Mucosa of descending colon (tissue), 3 donors: ENCODE data around the gene RBCK1. TPM values are rescaled to one million over a fixed set of nuclear protein-coding genes. Genes with fewer than 3 reads are reported as not detected.

Source experiments
- ATAC-seq: fragments of 200-7000 bp; cut with Tn5 transposase; one replicate; pipeline ENCODE4 v1.9.1; 2020; ENCODE audit warnings: mild to moderate bottlenecking, moderate library complexity
- DNase-seq, 3 donors: peaks; one replicate each; pipeline ENCODE4 v3.0.0-alpha.2; 2020
- H3K36me3 ChIP-seq: fragments of 200-600 bp; one replicate; pipeline ENCODE4 v1.8.0; 2021; ENCODE audit warnings: low read depth, mild to moderate bottlenecking
- H3K4me1 ChIP-seq: fragments of 200-600 bp; one replicate; pipeline ENCODE4 v1.8.0; 2021; ENCODE audit warnings: low read depth, mild to moderate bottlenecking
- H3K4me3 ChIP-seq: fragments of 200-600 bp; one replicate; pipeline ENCODE4 v1.8.0; 2021; ENCODE audit warnings: mild to moderate bottlenecking
- H3K9me3 ChIP-seq: fragments of 200-600 bp; one replicate; pipeline ENCODE4 v1.8.0; 2021; ENCODE audit warnings: mild to moderate bottlenecking
- intact Hi-C, 2 donors: fragments of 100-400 bp; cut with DNase I in 1 of 2; cut with micrococcal nuclease in 1 of 2; formaldehyde crosslinking; loops; one replicate each; pipeline versions ENCODE4 v1.11.0 to v1.11.1; 2022; cut with DNase I, micrococcal nuclease
- total RNA-seq, 3 donors: library from RNA; stranded (reverse); fragmentation: NEBNext Ultra II Directional in 2 of 3; extraction: Animal tissue kit (Norgen Biotek cat#: 25700) in 2 of 3; gene quantifications; one replicate each; pipeline versions ENCODE4 v1.2.1 to v1.2.4, GENCODE V29; 2021 to 2023
- TF ChIP-seq, protein P1 (sequence below): fragments of 200-600 bp; IDR thresholded peaks from one replicate; pipeline ENCODE4 v1.8.0; 2022; ENCODE audit warnings: antibody characterized with exemption, mild to moderate bottlenecking
- donor health status: DM: no; HTN: no; CAD: no; lungs with moderate emphysema.
- donor health status: DM: no; HTN: no; CAD: no.
- donor health status: DM: no; HTN: yes; CAD: no.

The RBCK1 gene
- total RNA-seq, 3 donors from 2014 or later: 97.5 to 124 (median 117) TPM

DNA sequence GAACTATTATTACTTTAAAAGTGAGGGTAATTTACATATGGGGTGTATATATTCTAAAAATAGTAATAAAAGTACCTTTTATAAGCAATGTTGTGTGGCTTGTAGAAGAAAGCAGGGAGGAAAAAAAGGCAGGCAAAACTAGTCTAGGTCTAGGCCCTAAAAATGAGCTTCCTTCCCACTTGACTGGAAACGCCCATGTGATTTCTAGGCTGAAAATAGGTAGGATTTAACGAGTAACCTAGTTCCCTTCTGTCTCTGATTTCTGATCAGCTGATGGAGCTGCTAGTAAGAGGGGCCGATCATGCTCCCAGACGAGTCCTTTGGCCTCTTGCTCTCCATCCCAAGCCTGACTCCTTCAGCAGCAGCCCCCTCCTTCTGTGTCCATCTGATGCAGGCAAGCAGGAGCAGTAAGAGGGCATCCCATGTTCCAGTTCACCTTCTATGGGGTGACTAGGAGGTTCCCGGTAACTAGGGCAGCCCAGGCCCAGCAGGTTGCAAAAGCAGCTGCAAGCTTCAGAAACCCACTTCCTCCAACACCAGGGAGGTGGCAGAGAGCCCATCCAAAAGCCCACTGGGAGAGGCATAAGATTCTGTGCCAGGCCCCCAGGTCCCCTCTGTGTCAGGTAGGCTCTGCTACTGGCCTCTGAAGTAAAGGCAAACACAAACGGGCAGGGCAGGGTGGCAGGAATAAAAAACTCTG lies 29.8 kb downstream of the RBCK1 start:
- ATAC-seq (no peak), DNase-seq (no peak)
- intact Hi-C loops: no loop called here
- TF ChIP-seq, protein P1, sequence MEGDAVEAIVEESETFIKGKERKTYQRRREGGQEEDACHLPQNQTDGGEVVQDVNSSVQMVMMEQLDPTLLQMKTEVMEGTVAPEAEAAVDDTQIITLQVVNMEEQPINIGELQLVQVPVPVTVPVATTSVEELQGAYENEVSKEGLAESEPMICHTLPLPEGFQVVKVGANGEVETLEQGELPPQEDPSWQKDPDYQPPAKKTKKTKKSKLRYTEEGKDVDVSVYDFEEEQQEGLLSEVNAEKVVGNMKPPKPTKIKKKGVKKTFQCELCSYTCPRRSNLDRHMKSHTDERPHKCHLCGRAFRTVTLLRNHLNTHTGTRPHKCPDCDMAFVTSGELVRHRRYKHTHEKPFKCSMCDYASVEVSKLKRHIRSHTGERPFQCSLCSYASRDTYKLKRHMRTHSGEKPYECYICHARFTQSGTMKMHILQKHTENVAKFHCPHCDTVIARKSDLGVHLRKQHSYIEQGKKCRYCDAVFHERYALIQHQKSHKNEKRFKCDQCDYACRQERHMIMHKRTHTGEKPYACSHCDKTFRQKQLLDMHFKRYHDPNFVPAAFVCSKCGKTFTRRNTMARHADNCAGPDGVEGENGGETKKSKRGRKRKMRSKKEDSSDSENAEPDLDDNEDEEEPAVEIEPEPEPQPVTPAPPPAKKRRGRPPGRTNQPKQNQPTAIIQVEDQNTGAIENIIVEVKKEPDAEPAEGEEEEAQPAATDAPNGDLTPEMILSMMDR: no peak
- Histone ChIP-seq H3K36me3 (peaks cover 10% of the 10 kb centered on the region), H3K4me1 (peaks cover 2% of the 10 kb centered on the region), H3K4me3 (no peak overlapping the region), H3K9me3 (no peaks in the 10 kb centered on the region)

DNA sequence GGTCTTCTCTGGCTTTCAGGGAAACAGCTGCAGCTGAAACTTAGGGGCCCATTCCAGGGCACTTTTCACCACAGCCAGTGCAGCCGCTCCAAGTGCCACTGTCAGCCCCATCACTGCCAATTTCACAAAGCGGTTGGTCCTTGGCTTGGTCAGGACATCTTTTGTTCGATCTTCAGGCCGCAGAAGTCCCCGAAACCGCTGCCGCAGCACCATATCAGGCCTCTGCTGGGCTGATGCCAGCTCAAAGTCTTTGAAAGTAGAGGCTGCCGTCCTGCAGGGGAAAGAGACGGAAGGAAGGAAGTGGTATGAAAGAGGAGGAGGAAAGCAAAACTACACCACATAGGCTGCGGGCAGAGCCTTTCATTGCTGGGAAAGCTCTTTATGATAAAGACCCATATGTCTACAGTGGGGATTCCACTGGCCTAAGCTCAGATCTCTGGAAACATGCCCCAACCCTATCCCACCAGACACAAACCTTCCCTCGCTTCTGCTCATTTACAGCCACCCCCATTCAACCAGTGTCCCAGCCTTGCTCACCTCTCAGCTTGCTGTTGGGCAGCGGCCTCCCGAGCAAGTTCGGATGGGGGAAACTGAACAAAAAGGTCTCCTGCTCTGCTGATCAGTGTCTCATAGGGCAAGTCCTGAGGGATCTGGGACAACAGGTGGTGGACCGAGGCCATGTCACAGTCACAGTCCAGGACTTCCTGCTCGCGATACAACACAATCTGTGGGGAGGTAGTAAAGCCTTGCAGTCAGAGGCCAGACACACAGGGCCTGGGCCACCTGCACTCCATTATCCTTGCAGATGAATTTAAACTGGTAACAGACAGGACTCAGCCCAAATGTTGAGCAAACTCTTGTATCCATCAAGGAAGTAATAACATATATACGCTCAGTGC lies 30.7 kb downstream of the RBCK1 start:
- H3K36me3 ChIP-seq: peaks cover 10% of the 10 kb centered on the region
- peak in 1 of 3 donors; percentile 40 for DNase-seq
- H3K9me3 ChIP-seq: no peaks in the 10 kb centered on the region
- peaks cover 10% of the 10 kb centered on the region for H3K4me1 ChIP-seq
- H3K4me3 ChIP-seq: no peak overlapping the region
- TF ChIP-seq, protein P1: no peak
- ATAC-seq: peak; percentile 47
- intact Hi-C loops: no loop called here

DNA sequence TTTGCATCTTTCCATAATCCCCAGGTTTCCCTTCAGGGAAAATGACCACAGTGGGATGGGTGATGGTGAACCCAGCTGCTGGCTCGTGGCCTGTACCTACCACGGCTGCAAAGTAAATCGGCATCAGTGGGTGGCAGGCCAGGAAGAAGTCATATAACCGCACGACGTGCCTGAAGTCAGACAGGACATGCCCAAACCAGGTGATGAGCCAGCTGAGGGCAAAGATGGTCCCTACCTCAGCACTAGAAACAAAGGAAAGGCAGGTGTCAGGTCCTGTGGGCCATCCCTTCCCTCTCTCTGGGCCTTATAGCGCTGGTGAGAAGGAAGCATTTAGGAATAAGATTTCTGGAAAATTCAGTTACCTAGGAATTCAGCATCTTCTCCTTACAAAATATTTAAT lies 32.0 kb downstream of the RBCK1 start:
- Histone ChIP-seq H3K9me3 (no peaks in the 10 kb centered on the region), H3K4me1 (peaks cover 15% of the 10 kb centered on the region), H3K4me3 (no peak overlapping the region), H3K36me3 (peaks cover 10% of the 10 kb centered on the region)
- TF ChIP-seq, protein P1: no peak
- intact Hi-C loops: no loop called here
- DNase-seq: no peak
- no peak for ATAC-seq

DNA sequence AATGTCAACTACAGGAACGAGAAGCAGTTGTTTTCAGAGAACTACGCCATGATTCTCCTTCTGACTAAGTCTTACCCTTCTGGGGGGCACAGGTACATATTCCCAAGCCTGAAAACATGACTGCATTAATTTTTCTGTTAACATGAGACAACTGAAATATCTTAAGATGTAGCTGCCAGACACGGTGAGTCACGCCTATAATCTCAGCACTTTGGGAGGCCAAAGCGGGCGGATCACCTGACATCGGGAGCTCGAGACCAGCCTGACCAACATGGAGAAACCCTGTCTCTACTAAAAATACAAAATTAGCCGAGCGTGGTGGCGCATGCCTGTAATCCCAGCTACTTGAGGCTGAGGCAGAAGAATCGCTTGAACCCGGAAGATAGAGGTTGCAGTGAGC lies 32.5 kb downstream of the RBCK1 start:
- DNase-seq (no peak), ATAC-seq (no peak)
- H3K4me1 ChIP-seq: peaks cover 15% of the 10 kb centered on the region
- peaks cover 10% of the 10 kb centered on the region for H3K36me3 ChIP-seq
- intact Hi-C loops: no loop called here
- H3K4me3 ChIP-seq: no peak overlapping the region
- TF ChIP-seq, protein P1: no peak
- no peaks in the 10 kb centered on the region for H3K9me3 ChIP-seq

DNA sequence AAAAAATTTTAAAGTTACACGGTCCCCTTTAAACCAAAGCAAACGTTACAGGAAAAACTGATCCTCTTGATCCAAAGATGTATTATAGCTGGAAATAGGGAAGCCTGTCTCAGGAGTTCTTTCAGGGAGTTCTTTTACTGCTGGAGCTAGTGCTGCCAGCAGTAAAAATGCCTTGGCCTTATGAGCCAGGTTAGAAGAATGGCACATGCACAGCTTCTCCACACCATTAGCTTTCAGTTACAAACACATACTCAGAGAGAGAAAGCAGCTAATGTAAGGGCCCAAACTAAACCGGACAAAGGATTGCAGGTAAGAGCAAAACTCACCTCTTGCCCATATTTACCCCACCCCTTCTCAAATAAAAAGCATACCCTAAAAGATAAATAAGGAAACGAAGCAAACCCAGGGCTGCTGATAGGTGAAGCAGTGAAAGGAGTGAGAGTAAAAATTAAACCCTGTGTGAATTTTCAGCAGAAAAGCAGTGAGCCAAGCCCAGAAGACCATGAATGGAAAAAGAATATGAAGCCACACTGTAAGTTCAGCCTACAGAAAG lies 35.2 kb downstream of the RBCK1 start:
- intact Hi-C loops: no loop called here
- Histone ChIP-seq H3K4me3 (no peak overlapping the region), H3K4me1 (peaks cover 15% of the 10 kb centered on the region), H3K9me3 (no peaks in the 10 kb centered on the region), H3K36me3 (peaks cover 10% of the 10 kb centered on the region)
- ATAC-seq: peak; percentile 65
- TF ChIP-seq, protein P1: no peak
- no peak for DNase-seq
